Thyroid gland (tissue), 4 donors: ENCODE measurements around the gene MEGF6.

Experiments
- CTCF ChIP-seq, 6 experiments: fragments of 200-600 bp in 3 of 6; fragments of 450-650 bp in 3 of 6; sonication (generic) in 3 of 6; IDR thresholded peaks; one replicate each; pipeline ENCODE4 v1.5.1; 2016 to 2019; ENCODE audit warnings: antibody characterized with exemption in 6 of 6, mild to moderate bottlenecking in 2 of 6, inconsistent platforms in 1 of 6, moderate library complexity in 1 of 6
- POLR2A ChIP-seq, 2 donors: fragments of 450-650 bp; IDR thresholded peaks; one replicate each; pipeline ENCODE4 v1.6.1; 2017; ENCODE audit warnings: antibody characterized with exemption in 2 of 2, mild to moderate bottlenecking in 2 of 2, moderate library complexity in 1 of 2

- no peak for TF ChIP-seq CTCF (IDR thresholded peaks at IDR 0.05)
- TF ChIP-seq POLR2A (IDR thresholded peaks at IDR 0.05): no peak
Observed at GRCh38 chr1:3599286-3599811, 12.0 kb downstream of the MEGF6 start.
